Activated CD8-positive, alpha-beta T cell treated with anti-CD3 and anti-CD28 coated beads, Interleukin-2, amount 10 ng/mL, durations not matched to agents 7 days and 5 days (primary cell): Measurements from ENCODE around the gene ERC1. TPM values are rescaled to one million over a fixed set of nuclear protein-coding genes. Genes with fewer than 3 reads are reported as not detected.
"Not testable (repeated sequence)": the region's sequence is repeated elsewhere in the genome, so short reads cannot be mapped to it uniquely, and the experiment has no call there.

Experiments
- ATAC-seq: fragments of 150-1000 bp; cut with Tn5 transposase; one replicate; pipeline ENCODE4 v1.10.0; 2021; ENCODE audit warnings: moderate library complexity
- CTCF ChIA-PET: fragments of 350-600 bp; sonication (Branson Sonifier 250); formaldehyde crosslinking; loops from one replicate; lab custom pipeline; 2021; ENCODE audit warnings: antibody characterized with exemption; lab: Charles Lee
- POLR2A ChIA-PET: fragments of 350-600 bp; sonication (Branson Sonifier 250); formaldehyde crosslinking; loops from one replicate; lab custom pipeline; 2021; ENCODE audit warnings: antibody characterized with exemption; lab: Charles Lee
- DNase-seq: peaks from one replicate; pipeline ENCODE4 v3.0.0-alpha.2; 2020
- H3K27ac Mint-ChIP-seq: one replicate; pipeline ENCODE4 v1.8.0; 2021; ENCODE audit warnings: mild to moderate bottlenecking, mixed read lengths
- H3K27me3 Mint-ChIP-seq: one replicate; pipeline ENCODE4 v1.8.0; 2021; ENCODE audit warnings: low read depth, mixed read lengths
- H3K36me3 Mint-ChIP-seq: one replicate; pipeline ENCODE4 v1.8.0; 2021; ENCODE audit warnings: low read depth, mixed read lengths
- H3K4me1 Mint-ChIP-seq: one replicate; pipeline ENCODE4 v1.8.0; 2021; ENCODE audit warnings: low read depth, mixed read lengths
- H3K4me3 Mint-ChIP-seq: one replicate; pipeline ENCODE4 v1.8.0; 2021; ENCODE audit warnings: mild to moderate bottlenecking, mixed read lengths
- H3K9me3 Mint-ChIP-seq: one replicate; pipeline ENCODE4 v1.8.0; 2022; ENCODE audit warnings: mixed read lengths; ENCODE audit not compliant: insufficient read depth
- total RNA-seq, 2 experiments: library from RNA; stranded (reverse); gene quantifications; one replicate each; pipeline ENCODE4 v1.2.3, GENCODE V29; 2021

The ERC1 gene
- total RNA-seq, 2 experiments from 2014 or later, result 25.2 to 32.9 TPM

DNA sequence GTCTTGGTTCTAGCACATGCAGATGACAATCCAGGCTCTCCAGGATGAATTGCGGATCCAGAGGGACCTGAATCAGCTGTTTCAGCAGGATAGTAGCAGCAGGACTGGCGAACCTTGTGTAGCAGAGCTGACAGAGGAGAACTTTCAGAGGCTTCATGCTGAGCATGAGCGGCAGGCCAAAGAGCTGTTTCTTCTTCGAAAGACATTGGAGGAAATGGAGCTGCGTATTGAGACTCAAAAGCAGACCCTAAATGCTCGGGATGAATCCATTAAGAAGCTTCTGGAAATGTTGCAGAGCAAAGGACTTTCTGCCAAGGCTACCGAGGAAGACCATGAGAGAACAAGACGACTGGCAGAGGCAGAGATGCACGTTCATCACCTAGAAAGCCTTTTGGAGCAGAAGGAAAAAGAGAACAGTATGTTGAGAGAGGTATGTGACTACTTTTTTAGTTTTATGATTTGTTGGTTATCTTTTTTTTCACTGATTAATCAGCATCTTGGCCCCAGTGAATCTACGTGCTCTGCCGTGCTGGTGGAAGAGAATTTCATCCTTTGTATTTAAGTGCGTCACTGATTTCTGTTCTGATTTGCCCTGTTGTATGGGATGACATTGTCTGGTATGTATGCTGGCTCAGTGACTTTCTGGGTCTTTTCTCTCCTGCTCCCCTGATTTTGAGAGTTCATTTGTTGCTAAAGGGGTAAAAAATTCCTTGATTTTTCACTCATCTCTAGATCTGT is 92.3 kb downstream of the ERC1 start:
- H3K36me3 Mint-ChIP-seq, result no peaks in the 10 kb centered on the region
- no peak overlapping the region for H3K27ac Mint-ChIP-seq
- H3K27me3 Mint-ChIP-seq, result no peaks in the 10 kb centered on the region
- no peaks in the 10 kb centered on the region for H3K4me1 Mint-ChIP-seq
- no peak overlapping the region for H3K4me3 Mint-ChIP-seq
- H3K9me3 Mint-ChIP-seq, result no peaks in the 10 kb centered on the region
- DNase-seq (no peak), ATAC-seq (no peak)
- ChIA-PET CTCF (interaction anchor here (1.3 to 3.8 kb wide), 2 partner anchors 9 to 500 kb away, joined by 4 to 19 read pairs; no protein-coding TSS in a partner anchor), POLR2A (no interaction called here)

DNA sequence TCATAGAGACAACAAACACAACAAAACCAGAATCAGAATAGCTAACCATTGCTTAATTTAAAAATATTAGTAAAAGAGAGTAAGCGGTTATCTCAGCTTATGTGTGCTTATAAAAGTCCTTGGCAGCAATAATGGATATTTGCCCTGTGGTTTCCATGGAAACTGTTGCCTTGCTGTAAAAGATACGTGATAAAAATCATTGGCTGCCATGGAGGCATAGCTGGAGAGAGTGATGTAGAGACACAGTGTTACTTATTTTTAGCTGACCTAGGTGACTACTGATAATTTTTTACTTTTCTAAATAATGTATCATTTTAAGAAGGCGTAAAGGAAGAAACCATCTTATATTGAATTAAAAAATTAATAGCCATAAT is 92.9 kb downstream of the ERC1 start:
- ATAC-seq, result no peak
- Mint-ChIP-seq H3K27ac (no peak overlapping the region), H3K27me3 (no peaks in the 10 kb centered on the region), H3K36me3 (no peaks in the 10 kb centered on the region), H3K9me3 (no peaks in the 10 kb centered on the region), H3K4me1 (no peaks in the 10 kb centered on the region), H3K4me3 (no peak overlapping the region)
- DNase-seq, result no peak
- ChIA-PET POLR2A (no interaction called here), CTCF (interaction anchor here (3.8 kb wide), 1 partner anchor 9 kb away, joined by 19 read pairs; no protein-coding TSS in a partner anchor)

DNA sequence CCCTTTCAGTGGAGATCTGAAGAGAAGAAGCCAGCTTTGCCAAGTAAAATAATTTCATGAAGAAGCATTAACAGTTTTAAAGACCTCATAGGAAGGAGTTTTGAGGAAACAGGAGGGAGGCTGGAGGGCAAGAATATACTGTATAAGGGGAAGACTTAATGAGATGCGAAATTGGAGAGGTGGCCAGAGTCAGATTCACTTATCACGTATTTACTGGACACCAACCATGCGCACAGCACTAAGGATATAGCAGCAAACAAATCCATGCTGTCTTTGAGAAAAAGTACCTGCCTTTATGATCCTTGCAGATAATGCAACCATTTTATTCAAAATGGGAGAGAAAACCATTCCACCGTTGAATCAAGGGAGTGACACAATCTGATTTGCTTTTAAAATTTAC is 100.3 kb downstream of the ERC1 start:
- ATAC-seq (no peak), DNase-seq (no peak)
- POLR2A ChIA-PET, result no interaction called here
- no peaks in the 10 kb centered on the region for H3K36me3 Mint-ChIP-seq
- H3K27me3 Mint-ChIP-seq, result no peaks in the 10 kb centered on the region
- H3K4me3 Mint-ChIP-seq, result no peak overlapping the region
- H3K27ac Mint-ChIP-seq, result no peak overlapping the region
- CTCF ChIA-PET, result no interaction called here
- no peaks in the 10 kb centered on the region for H3K4me1 Mint-ChIP-seq
- no peaks in the 10 kb centered on the region for H3K9me3 Mint-ChIP-seq

DNA sequence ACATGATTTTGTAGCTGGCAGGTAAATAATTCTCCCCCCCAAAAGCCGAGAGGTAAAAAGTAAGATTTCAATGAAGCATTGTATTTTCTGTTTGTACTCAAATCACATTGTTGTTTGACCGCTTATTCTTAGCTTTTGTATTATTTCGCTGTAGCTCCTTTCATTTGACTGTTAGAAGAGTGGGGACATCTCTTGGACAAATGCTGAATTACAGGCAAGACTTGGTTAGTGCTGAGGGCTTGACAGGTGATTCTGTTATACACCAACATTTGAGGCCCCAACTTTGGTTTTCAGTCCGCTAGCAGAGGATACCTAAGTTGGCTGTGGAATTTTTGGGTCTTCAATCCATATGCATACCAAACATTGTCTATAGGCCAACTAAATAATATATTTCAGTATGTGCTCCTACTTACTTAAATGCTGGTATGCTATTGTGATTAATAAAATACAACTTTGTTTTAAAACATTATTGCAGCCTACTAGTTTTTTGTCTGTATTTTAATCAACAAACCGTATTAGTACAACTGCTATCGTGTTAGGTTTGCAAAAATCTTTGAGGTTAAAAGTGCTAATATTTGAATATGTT is 102.2 kb downstream of the ERC1 start:
- ChIA-PET CTCF (interaction anchor here (0.5 to 2.3 kb wide), 48 partner anchors 9 to 524 kb away, joined by 3 to 23 read pairs (median 3); partner anchors contain the start of genes ERC1 and RAD52), POLR2A (no interaction called here)
- DNase-seq, result peak; percentile 65

DNA sequence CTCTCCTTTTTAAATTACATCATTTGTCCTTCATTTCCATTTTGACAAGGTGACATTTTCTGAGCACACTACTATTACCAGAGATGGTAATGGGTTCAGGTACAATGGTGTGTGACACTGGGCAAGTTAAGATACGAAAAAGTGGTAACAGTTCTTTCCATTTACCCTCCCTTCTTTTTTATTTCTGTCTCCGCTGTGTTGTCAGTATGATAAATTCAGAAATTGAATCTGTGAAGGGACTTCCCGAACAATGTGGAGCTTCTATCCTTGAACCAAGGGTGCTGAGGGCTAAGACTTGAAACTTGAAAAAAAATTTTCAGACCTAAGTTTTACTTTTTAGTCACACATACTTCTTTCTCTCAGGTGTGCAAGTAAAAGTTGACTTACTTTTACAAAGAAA is 103.7 kb downstream of the ERC1 start:
- DNase-seq, result no peak
- no peaks in the 10 kb centered on the region for H3K9me3 Mint-ChIP-seq
- no peaks in the 10 kb centered on the region for H3K36me3 Mint-ChIP-seq
- H3K4me3 Mint-ChIP-seq, result no peak overlapping the region
- POLR2A ChIA-PET, result no interaction called here
- H3K27ac Mint-ChIP-seq, result no peak overlapping the region
- H3K27me3 Mint-ChIP-seq, result no peaks in the 10 kb centered on the region
- peaks cover 6% of the 10 kb centered on the region for H3K4me1 Mint-ChIP-seq
- CTCF ChIA-PET, result interaction anchor here (1.8 kb wide), 1 partner anchor 10 kb away, joined by 12 read pairs; no protein-coding TSS in a partner anchor
- no peak for ATAC-seq

More for the DNA sequence above, 102.2 kb downstream of the ERC1 start:
- no peaks in the 10 kb centered on the region for H3K36me3 Mint-ChIP-seq
- H3K9me3 Mint-ChIP-seq, result no peaks in the 10 kb centered on the region
- H3K4me1 Mint-ChIP-seq, result peaks cover 1% of the 10 kb centered on the region
- no peak overlapping the region for H3K4me3 Mint-ChIP-seq
- H3K27me3 Mint-ChIP-seq, result no peaks in the 10 kb centered on the region
- no peak overlapping the region for H3K27ac Mint-ChIP-seq
- ATAC-seq, result peak; percentile 57

DNA sequence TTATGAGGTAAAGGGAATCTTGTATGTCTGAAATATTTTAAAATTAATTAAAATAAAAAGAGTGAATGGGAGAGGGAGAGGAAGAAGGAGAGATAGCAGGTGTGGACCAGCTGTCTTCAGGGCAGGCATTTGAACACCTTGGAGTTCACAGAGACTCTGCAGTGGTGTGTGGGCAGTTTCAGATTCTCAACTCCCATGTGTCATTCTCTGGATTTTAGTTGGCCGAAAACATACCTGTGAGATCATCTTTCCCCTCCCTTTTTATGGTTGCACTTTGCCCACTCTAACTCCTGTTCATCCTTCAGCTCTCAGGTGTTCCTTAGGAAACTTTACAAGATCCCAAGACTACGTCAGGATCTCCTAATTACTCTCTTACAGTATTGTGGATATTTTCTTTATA is 108.1 kb downstream of the ERC1 start:
- H3K4me3 Mint-ChIP-seq, result no peak overlapping the region

DNA sequence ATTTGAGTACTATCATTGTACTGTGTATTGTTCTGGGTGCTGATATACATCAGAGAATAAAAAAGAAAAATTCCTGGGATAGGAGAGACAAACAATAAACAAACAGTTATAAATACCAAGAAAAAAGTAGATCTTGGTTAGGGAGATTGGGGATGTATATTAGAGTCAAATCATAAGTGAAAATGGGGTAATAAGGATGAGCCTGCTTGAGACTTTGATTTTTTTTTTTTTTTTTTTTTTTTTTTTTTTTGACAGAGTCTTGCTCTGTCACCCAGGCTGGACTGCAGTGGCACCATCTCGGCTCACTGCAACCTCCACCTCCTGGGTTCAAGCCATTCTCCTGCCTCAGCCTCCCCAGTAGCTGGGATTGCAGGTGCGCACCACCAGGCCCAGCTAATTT is 108.6 kb downstream of the ERC1 start:
- CTCF ChIA-PET, H3K27me3 Mint-ChIP-seq, H3K36me3 Mint-ChIP-seq, ATAC-seq, H3K9me3 Mint-ChIP-seq, DNase-seq, POLR2A ChIA-PET, H3K27ac Mint-ChIP-seq, H3K4me3 Mint-ChIP-seq: not testable (repeated sequence)
- peaks cover 22% of the 10 kb centered on the region for H3K4me1 Mint-ChIP-seq

More for the DNA sequence above, 108.1 kb downstream of the ERC1 start:
- Mint-ChIP-seq H3K36me3 (no peaks in the 10 kb centered on the region), H3K27me3 (no peaks in the 10 kb centered on the region), H3K9me3 (no peaks in the 10 kb centered on the region), H3K4me1 (peaks cover 20% of the 10 kb centered on the region), H3K27ac (no peak overlapping the region)
- ChIA-PET CTCF (no interaction called here), POLR2A (no interaction called here)
- ATAC-seq (no peak), DNase-seq (no peak)

DNA sequence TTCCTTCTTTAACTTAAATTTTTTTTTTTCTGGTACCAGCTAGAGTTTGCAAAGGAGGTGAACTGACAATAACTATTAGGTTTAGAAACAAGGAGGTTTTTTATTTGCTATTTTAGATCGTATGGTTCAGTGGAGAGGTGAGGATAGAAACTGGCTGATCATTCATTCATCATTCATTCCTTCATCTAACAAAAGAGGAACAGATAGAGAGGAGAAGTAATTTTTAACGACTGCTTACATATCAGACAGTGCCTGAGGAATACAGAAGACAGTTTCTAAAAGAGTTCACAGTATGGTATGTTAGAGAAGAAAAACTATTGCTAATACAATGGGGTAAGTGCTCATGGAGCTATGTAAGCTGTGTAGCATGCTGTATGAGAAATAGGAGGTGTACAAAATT is 111.1 kb downstream of the ERC1 start:
- ATAC-seq (no peak), DNase-seq (no peak)
- no peak overlapping the region for H3K4me3 Mint-ChIP-seq
- H3K27ac Mint-ChIP-seq, result no peak overlapping the region
- ChIA-PET CTCF (interaction anchor here (0.9 to 6.8 kb wide), 4 partner anchors 9 to 481 kb away, joined by 3 to 58 read pairs (median 6); no protein-coding TSS in a partner anchor), POLR2A (no interaction called here)
- H3K4me1 Mint-ChIP-seq, result peaks cover 29% of the 10 kb centered on the region
- H3K36me3 Mint-ChIP-seq, result peaks cover 2% of the 10 kb centered on the region
- no peaks in the 10 kb centered on the region for H3K9me3 Mint-ChIP-seq
- H3K27me3 Mint-ChIP-seq, result no peaks in the 10 kb centered on the region

DNA sequence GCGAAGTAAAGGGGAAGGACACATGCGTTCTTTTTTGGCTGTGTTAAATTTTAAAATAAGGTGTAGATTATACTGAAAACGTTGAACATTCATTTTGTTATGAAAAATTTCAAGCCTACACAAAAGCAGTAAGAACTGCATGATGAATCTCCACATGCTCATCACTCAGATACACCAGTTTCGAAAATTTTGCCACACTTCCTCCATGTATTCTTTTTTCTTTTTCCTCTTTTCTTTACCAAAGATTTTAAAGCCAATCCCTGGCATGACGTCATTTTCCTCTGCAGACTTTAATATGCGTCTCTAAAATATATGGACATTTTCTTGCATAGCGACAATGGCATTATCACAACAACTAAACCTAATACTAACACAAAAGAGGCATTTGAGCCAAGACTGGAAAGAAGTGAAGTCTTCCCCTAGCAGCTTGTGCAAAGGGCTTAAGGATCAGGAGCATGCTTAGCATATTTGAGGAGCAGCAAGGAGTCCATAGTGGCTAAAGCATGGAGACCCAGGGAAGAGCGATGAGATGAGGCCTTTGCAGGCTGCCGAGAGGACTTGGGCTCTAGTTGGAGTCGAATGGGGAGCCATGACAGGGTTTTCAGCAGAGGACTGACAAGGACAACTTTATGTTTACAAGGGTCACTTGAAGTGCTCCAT is 111.9 kb downstream of the ERC1 start:
- ChIA-PET POLR2A (no interaction called here), CTCF (interaction anchor here (1.0 to 6.8 kb wide), 7 partner anchors 10 to 487 kb away, joined by 4 to 58 read pairs (median 6); no protein-coding TSS in a partner anchor)
- ATAC-seq (no peak), DNase-seq (no peak)
- H3K27ac Mint-ChIP-seq, result no peak overlapping the region
- peaks cover 36% of the 10 kb centered on the region for H3K4me1 Mint-ChIP-seq
- H3K27me3 Mint-ChIP-seq, result no peaks in the 10 kb centered on the region
- no peaks in the 10 kb centered on the region for H3K9me3 Mint-ChIP-seq
- peaks cover 2% of the 10 kb centered on the region for H3K36me3 Mint-ChIP-seq
- no peak overlapping the region for H3K4me3 Mint-ChIP-seq

DNA sequence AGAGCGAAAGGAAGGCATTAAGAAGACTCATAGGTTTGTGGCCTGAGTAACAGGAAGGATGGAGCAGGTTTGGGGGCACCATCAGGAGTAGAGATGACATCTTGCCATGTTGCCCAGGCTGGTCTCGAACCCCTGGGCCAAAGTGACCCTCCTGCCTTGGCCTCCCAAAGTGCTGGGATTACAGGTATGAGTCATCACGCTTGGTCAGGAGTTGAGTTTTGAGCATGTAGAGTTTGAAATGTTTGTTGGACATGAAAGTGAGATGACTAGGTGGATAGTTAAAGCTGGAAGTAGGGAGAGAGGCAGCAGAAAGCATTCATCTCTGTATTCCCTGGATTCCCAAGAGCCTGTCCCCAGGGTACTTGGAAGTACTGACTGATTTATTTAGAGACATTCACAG is 112.6 kb downstream of the ERC1 start:
- DNase-seq (no peak), ATAC-seq (no peak)
- ChIA-PET CTCF (interaction anchor here (0.7 to 6.8 kb wide), 7 partner anchors 8 to 486 kb away, joined by 3 to 58 read pairs (median 12); no protein-coding TSS in a partner anchor), POLR2A (no interaction called here)
- peaks cover 2% of the 10 kb centered on the region for H3K36me3 Mint-ChIP-seq
- peaks cover 38% of the 10 kb centered on the region for H3K4me1 Mint-ChIP-seq
- no peak overlapping the region for H3K27ac Mint-ChIP-seq
- H3K9me3 Mint-ChIP-seq, result no peaks in the 10 kb centered on the region
- H3K4me3 Mint-ChIP-seq, result no peak overlapping the region
- no peaks in the 10 kb centered on the region for H3K27me3 Mint-ChIP-seq

DNA sequence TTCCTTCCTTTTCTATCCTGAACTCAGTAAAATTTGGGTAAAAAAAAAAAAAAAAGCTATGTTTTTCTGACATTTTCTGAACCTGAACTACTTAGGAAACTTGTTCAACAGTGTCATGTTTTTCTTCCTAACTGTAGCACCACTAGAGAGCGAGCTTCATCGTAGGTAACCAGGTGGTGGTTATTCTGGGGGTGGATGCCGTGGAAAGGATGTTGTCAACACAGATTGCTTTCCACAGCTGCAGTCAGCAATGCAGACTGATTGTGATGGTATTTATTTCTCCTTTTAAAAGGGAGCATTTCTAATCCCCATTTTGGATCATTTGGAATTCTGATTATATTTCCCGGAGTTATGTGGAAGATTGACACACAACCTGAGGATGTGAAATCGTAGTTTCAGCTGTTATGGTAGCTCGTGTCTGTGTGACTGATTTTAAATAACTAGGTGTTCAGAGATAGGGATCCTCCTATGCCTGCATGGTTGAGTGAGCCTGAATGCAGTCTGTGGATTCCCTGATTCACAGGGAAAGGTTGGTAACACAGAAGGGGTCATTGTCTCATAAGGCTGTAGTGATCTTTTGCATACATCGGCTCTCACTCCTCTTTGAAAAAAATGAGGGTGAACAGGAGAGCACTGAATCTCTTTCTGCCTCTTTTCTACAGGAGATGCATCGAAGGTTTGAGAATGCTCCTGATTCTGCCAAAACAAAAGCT is 113.2 kb downstream of the ERC1 start:
- DNase-seq, result no peak
- Mint-ChIP-seq H3K4me3 (no peak overlapping the region), H3K27me3 (no peaks in the 10 kb centered on the region), H3K36me3 (peaks cover 2% of the 10 kb centered on the region), H3K4me1 (peaks cover 35% of the 10 kb centered on the region), H3K9me3 (no peaks in the 10 kb centered on the region), H3K27ac (no peak overlapping the region)
- ATAC-seq, result no peak
- CTCF ChIA-PET, result interaction anchor here (0.6 to 6.8 kb wide), 11 partner anchors 9 to 528 kb away, joined by 3 to 58 read pairs (median 5); no protein-coding TSS in a partner anchor
- POLR2A ChIA-PET, result no interaction called here
